Measurements from ENCODE around the gene PAQR8. TPM values are rescaled to one million over a fixed set of nuclear protein-coding genes. Genes with fewer than 3 reads are reported as not detected.

The PAQR8 gene
- total and polyA plus RNA-seq, 4 donors: 36.0 to 60.1 (median 40.9) TPM

DNA sequence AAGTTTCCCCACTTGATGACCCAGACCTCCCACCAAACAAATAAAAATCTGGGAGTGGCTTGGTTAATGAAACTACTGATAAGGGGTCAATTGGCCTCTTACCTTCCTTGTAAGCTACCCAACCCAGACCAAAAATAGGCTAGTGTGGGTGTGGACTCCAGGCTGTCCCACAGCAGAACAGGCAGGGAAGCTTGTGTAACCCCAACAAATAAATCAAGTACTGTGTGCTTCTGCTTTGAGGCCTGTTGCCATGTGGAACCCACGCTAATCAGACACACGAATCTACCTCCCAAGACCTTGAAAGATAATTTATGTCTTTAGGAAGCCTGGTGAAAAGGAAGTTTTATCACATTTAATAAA is 33.7 kb upstream of the PAQR8 start:
- H3K4me1 ChIP-seq (ENCODE audit: control insufficient read depth, insufficient read depth, low read length): peaks cover 2% of the 10 kb centered on the region
- WGBS (ENCODE audit: insufficient coverage): no CpG with 5 or more reads among the region's 2 CpGs
- no peaks in the 10 kb centered on the region for H3K9me3 ChIP-seq (ENCODE audit: control insufficient read depth, insufficient read depth, low read length)
- no peaks in the 10 kb centered on the region for H3K27me3 ChIP-seq (ENCODE audit: control insufficient read depth, insufficient read depth, low read length)
- H3K27ac ChIP-seq (ENCODE audit: low read depth, low read length): no peak overlapping the region
- DNase-seq (ENCODE audit: low read depth in 4 of 6, low spot score in 6 of 6): no peak
- no peak overlapping the region for H3K4me3 ChIP-seq (ENCODE audit: low read depth, low read length)
- no peaks in the 10 kb centered on the region for H3K36me3 ChIP-seq (ENCODE audit: control insufficient read depth, insufficient read depth, low read length)

GRCh38 chr6:52328729-52329128 is 33.2 kb upstream of the PAQR8 start:
- WGBS (ENCODE audit: insufficient coverage): 33% methylated on average over 1 of the region's 2 CpGs
- no peaks in the 10 kb centered on the region for H3K36me3 ChIP-seq (ENCODE audit: control insufficient read depth, insufficient read depth, low read length)

DNA sequence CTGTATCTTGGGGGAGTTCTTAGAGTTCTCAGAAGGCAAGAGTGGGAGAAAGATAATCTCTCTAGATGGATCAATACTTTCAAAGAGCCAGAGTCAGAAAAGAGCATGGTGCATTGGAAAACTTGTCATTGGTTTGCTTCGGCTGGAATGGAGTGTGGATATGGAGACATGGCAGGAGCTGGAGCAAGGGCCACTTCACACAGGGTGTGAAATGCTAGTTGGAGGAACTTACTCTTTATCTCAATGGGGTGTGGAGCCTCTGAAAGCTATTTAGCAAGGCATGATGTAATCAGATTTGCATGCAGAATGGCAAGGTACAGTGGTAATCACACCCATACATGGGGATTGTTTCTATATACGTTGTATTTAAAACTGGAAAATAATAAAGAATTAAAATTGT is 31.5 kb upstream of the PAQR8 start:
- H3K9me3 ChIP-seq (ENCODE audit: control insufficient read depth, insufficient read depth, low read length): no peaks in the 10 kb centered on the region
- H3K27me3 ChIP-seq (ENCODE audit: control insufficient read depth, insufficient read depth, low read length): no peaks in the 10 kb centered on the region
- DNase-seq (ENCODE audit: low read depth in 4 of 6, low spot score in 6 of 6): no peak
- no peak overlapping the region for H3K4me3 ChIP-seq (ENCODE audit: low read depth, low read length)
- 100% methylated on average over 1 of the region's 2 CpGs for WGBS (ENCODE audit: insufficient coverage)
- no peaks in the 10 kb centered on the region for H3K36me3 ChIP-seq (ENCODE audit: control insufficient read depth, insufficient read depth, low read length)
- peaks cover 2% of the 10 kb centered on the region for H3K4me1 ChIP-seq (ENCODE audit: control insufficient read depth, insufficient read depth, low read length)
- no peak overlapping the region for H3K27ac ChIP-seq (ENCODE audit: low read depth, low read length)

More at GRCh38 chr6:52328729-52329128, 33.2 kb upstream of the PAQR8 start:
- peaks cover 2% of the 10 kb centered on the region for H3K4me1 ChIP-seq (ENCODE audit: control insufficient read depth, insufficient read depth, low read length)
- no peak for DNase-seq (ENCODE audit: low read depth in 4 of 6, low spot score in 6 of 6)
- no peaks in the 10 kb centered on the region for H3K27me3 ChIP-seq (ENCODE audit: control insufficient read depth, insufficient read depth, low read length)
- no peak overlapping the region for H3K4me3 ChIP-seq (ENCODE audit: low read depth, low read length)
- no peaks in the 10 kb centered on the region for H3K9me3 ChIP-seq (ENCODE audit: control insufficient read depth, insufficient read depth, low read length)
- H3K27ac ChIP-seq (ENCODE audit: low read depth, low read length): no peak overlapping the region

- WGBS (ENCODE audit: insufficient coverage): 81% methylated on average over 4 of the region's 4 CpGs
- Histone ChIP-seq H3K4me1 (ENCODE audit: control insufficient read depth, insufficient read depth, low read length) (no peaks in the 10 kb centered on the region), H3K27me3 (ENCODE audit: control insufficient read depth, insufficient read depth, low read length) (no peaks in the 10 kb centered on the region)
Measured at GRCh38 chr6:52331793-52332457, 30.0 kb upstream of the PAQR8 start.

DNA sequence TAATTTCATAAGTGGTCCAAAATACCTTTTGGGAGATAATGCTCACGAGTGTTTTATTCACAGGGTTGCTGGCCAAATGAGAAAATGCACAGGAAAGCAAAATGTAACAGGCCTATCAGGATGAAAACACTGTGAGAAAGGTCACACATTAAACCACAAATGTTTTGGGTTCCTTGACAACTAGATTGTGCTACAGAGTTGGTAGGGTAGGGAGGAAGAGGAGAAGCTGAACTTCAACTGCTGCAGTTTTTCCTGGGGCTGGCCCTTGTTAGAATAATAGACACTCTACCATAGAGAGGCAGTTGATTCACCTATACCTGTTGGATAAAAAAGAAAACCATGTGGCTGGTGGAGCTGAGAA is 28.1 kb upstream of the PAQR8 start:
- no peak for DNase-seq (ENCODE audit: low read depth in 4 of 6, low spot score in 6 of 6)
- WGBS (ENCODE audit: insufficient coverage): 100% methylated on average over 1 of the region's 1 CpG

More at GRCh38 chr6:52331793-52332457, 30.0 kb upstream of the PAQR8 start:
- H3K4me3 ChIP-seq (ENCODE audit: low read depth, low read length): no peak overlapping the region
- no peak for DNase-seq (ENCODE audit: low read depth in 4 of 6, low spot score in 6 of 6)
- no peaks in the 10 kb centered on the region for H3K36me3 ChIP-seq (ENCODE audit: control insufficient read depth, insufficient read depth, low read length)
- H3K9me3 ChIP-seq (ENCODE audit: control insufficient read depth, insufficient read depth, low read length): no peaks in the 10 kb centered on the region
- no peak overlapping the region for H3K27ac ChIP-seq (ENCODE audit: low read depth, low read length)

GRCh38 chr6:52335576-52335975 is 26.4 kb upstream of the PAQR8 start:
- no peaks in the 10 kb centered on the region for H3K36me3 ChIP-seq (ENCODE audit: control insufficient read depth, insufficient read depth, low read length)
- no peak for DNase-seq (ENCODE audit: low read depth in 4 of 6, low spot score in 6 of 6)
- H3K27ac ChIP-seq (ENCODE audit: low read depth, low read length): no peak overlapping the region
- H3K4me3 ChIP-seq (ENCODE audit: low read depth, low read length): no peak overlapping the region
- no peaks in the 10 kb centered on the region for H3K4me1 ChIP-seq (ENCODE audit: control insufficient read depth, insufficient read depth, low read length)
- H3K9me3 ChIP-seq (ENCODE audit: control insufficient read depth, insufficient read depth, low read length): no peaks in the 10 kb centered on the region
- H3K27me3 ChIP-seq (ENCODE audit: control insufficient read depth, insufficient read depth, low read length): no peaks in the 10 kb centered on the region

More for the DNA sequence above, 28.1 kb upstream of the PAQR8 start:
- H3K4me3 ChIP-seq (ENCODE audit: low read depth, low read length): no peak overlapping the region
- H3K4me1 ChIP-seq (ENCODE audit: control insufficient read depth, insufficient read depth, low read length): no peaks in the 10 kb centered on the region
- no peaks in the 10 kb centered on the region for H3K27me3 ChIP-seq (ENCODE audit: control insufficient read depth, insufficient read depth, low read length)
- no peaks in the 10 kb centered on the region for H3K9me3 ChIP-seq (ENCODE audit: control insufficient read depth, insufficient read depth, low read length)
- H3K36me3 ChIP-seq (ENCODE audit: control insufficient read depth, insufficient read depth, low read length): no peaks in the 10 kb centered on the region
- no peak overlapping the region for H3K27ac ChIP-seq (ENCODE audit: low read depth, low read length)

- 100% methylated on average over 2 of the region's 6 CpGs for WGBS (ENCODE audit: insufficient coverage)
- no peak overlapping the region for H3K27ac ChIP-seq (ENCODE audit: low read depth, low read length)
Measured at GRCh38 chr6:52336919-52337561, 24.9 kb upstream of the PAQR8 start.

GRCh38 chr6:52337633-52338290 is 24.2 kb upstream of the PAQR8 start:
- no peak for DNase-seq (ENCODE audit: low read depth in 4 of 6, low spot score in 6 of 6)
- no peak overlapping the region for H3K27ac ChIP-seq (ENCODE audit: low read depth, low read length)
- 93% methylated on average over 1 of the region's 5 CpGs for whole genome bisulfite sequencing (ENCODE audit: insufficient coverage)
- H3K4me3 ChIP-seq (ENCODE audit: low read depth, low read length): no peak overlapping the region
- no peaks in the 10 kb centered on the region for H3K9me3 ChIP-seq (ENCODE audit: control insufficient read depth, insufficient read depth, low read length)
- no peaks in the 10 kb centered on the region for H3K27me3 ChIP-seq (ENCODE audit: control insufficient read depth, insufficient read depth, low read length)
- H3K36me3 ChIP-seq (ENCODE audit: control insufficient read depth, insufficient read depth, low read length): no peaks in the 10 kb centered on the region
- H3K4me1 ChIP-seq (ENCODE audit: control insufficient read depth, insufficient read depth, low read length): no peaks in the 10 kb centered on the region

More at GRCh38 chr6:52336919-52337561, 24.9 kb upstream of the PAQR8 start:
- DNase-seq (ENCODE audit: low read depth in 4 of 6, low spot score in 6 of 6): no peak
- Histone ChIP-seq H3K27me3 (ENCODE audit: control insufficient read depth, insufficient read depth, low read length) (no peaks in the 10 kb centered on the region), H3K4me3 (ENCODE audit: low read depth, low read length) (no peak overlapping the region), H3K9me3 (ENCODE audit: control insufficient read depth, insufficient read depth, low read length) (no peaks in the 10 kb centered on the region), H3K36me3 (ENCODE audit: control insufficient read depth, insufficient read depth, low read length) (no peaks in the 10 kb centered on the region), H3K4me1 (ENCODE audit: control insufficient read depth, insufficient read depth, low read length) (no peaks in the 10 kb centered on the region)

DNA sequence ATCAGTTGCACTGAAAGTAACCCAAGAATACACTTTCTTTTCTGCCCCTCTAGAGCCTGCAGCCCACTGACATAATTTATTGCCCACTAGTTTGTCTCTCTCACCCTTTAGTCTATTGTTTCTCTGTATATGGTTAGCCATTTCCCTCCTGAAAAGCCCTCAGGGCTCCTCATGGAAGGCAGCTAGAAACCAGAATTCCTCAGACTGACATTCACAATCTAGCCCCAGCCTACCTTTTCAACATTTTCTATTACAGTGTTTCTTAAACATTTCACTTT is 21.4 kb upstream of the PAQR8 start:
- H3K36me3 ChIP-seq (ENCODE audit: control insufficient read depth, insufficient read depth, low read length): no peaks in the 10 kb centered on the region

More for the DNA sequence above, 21.4 kb upstream of the PAQR8 start:
- no peaks in the 10 kb centered on the region for H3K27me3 ChIP-seq (ENCODE audit: control insufficient read depth, insufficient read depth, low read length)
- no peaks in the 10 kb centered on the region for H3K9me3 ChIP-seq (ENCODE audit: control insufficient read depth, insufficient read depth, low read length)
- no peaks in the 10 kb centered on the region for H3K4me1 ChIP-seq (ENCODE audit: control insufficient read depth, insufficient read depth, low read length)
- no peak for DNase-seq (ENCODE audit: low read depth in 4 of 6, low spot score in 6 of 6)
- H3K4me3 ChIP-seq (ENCODE audit: low read depth, low read length): no peak overlapping the region
- no peak overlapping the region for H3K27ac ChIP-seq (ENCODE audit: low read depth, low read length)
